ENCODE results near the gene SYT2.
A peak's percentile ranks its signal among the peaks of the same experiment; 100 is the strongest.
"Not testable (repeated sequence)": the region's sequence is repeated elsewhere in the genome, so short reads cannot be mapped to it uniquely, and the experiment has no call there.

SYT2 gene

DNA sequence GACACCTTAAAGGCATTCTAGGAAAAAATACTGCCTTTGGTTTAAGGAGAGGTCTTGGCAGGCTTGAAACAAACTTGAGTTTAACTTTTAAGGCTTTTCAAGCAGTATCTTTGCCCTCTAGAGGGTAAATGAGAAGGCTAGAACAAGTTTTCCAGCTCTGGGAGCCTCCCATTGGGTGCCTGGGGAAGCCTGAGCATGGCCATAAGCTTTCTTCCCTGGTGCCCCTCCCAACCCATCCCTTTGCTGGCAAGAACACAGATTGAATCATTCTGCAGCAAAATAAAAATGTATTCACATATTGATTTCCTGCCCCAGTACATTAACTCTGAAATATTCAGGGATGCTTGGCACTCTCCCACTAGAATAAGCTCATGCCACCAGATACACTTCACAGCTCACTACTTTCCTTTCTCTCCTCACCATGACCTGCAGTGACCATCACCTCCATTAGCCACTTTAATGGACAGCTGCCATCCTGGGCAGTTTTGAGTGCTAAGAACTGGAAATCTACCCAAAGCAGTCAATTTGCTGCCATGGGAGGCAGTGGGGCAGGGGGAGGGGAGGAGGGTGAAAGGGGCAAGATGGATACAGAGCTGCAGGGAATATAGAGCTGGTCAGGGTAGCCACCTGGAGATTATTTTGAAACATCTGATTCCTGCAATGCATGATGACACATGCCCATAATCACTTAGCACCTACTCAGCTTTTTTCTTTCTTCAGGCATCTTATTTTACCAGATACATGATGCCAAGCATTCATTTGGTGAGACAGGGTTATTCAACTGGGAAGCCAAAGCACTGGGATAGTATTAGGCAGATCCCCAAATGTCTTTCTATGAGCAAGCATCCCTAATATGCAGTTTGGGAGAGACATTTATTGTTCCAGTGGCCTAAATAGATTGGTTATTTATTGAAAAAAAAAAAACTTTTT is 140.6 kb downstream of the SYT2 start:
- DNase-seq (ENCODE audit: low read depth in 2 of 2) = no peak

DNA sequence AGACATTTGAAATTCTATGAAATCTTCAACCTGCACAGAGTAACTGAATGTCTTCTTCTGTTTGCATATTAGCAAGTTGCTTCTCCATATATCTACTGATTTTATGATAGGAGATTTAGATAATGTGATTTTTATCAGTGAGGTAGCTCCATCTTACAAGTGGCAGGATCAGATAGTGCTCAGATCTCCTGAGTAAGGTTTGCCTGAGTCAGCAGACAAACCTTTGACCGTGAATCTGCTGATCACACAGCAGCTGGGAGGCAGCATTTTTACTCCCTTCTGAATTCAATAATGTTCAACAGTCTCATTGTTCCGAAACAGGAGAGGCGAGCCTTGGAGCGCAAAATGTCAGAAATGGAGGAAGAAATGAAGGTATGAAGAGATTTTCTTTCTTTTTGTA is 141.4 kb downstream of the SYT2 start:
- no peak for DNase-seq (ENCODE audit: low read depth in 2 of 2)

DNA sequence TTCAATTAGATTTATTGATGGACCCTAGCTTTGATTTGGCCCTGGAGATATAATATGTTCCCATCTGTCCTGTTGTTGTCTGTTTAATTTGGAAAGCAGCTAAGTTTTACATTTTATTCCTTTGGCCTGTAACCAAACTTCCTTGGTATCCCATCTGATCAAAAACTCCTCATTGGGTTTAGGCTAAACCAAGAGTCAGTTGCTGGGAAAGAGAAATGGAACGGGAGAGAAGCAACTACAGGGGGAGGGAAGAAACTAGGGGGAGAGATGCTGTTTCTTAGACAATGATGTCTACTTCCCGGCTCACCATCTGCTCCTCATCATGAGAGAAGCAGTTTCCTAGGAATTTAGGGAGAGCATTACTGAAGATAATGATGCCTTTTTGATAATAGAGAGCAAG is 141.8 kb downstream of the SYT2 start:
- no peak for DNase-seq (ENCODE audit: low read depth in 2 of 2)

DNA sequence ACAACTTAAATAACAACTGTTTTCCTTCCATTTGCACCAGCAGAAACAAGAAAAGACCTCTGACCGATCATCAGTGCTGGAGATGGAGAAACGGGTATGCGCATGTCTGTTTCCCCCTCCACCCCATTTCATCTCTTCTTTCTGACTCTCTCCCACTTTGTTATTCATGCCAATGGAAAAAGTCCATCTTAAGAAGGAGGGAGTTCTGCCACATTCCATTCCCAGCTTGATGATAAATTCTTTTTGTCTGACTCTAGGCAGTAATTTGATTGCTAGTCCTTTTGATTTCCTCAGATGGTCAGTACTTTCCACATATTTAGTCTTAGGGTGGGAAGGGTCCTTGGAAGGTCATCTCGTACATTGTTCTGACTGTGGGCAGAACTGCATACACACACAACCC is 142.5 kb downstream of the SYT2 start:
- DNase-seq (ENCODE audit: low read depth in 2 of 2) = no peak

DNA sequence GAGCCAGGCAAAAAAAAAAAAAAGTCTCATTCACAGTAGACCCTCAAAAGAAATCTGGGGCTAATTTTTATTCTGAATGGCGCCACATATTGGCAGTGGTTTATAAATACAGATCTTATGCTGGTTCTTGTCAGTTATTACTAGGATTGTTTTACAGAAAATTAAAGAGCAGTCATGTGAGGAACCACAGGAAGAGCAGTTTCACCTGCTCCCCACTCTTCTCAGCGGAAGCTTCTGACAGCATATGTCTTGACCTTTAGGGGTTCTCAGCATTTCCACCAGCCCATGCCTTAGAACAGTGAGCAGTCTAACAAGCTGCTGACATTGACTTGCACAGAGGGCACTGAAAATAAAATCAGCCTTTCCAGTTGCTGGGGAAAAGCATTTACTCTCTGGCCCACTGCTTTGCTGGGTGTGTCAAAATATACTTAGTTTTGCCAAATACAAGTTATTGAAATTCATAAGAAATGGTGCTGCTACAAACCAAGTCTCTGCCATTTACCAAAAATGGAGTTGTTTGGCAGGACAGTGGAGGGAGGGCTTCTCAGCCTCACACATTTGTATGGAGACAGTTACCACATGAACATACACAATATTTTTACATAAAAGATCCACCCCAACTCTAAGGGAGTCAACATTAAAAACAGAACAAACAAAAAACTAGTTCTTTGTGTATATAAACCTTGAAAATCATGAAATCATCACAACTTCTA is 144.2 kb downstream of the SYT2 start:
- no peak for DNase-seq (ENCODE audit: low read depth in 2 of 2)

DNA sequence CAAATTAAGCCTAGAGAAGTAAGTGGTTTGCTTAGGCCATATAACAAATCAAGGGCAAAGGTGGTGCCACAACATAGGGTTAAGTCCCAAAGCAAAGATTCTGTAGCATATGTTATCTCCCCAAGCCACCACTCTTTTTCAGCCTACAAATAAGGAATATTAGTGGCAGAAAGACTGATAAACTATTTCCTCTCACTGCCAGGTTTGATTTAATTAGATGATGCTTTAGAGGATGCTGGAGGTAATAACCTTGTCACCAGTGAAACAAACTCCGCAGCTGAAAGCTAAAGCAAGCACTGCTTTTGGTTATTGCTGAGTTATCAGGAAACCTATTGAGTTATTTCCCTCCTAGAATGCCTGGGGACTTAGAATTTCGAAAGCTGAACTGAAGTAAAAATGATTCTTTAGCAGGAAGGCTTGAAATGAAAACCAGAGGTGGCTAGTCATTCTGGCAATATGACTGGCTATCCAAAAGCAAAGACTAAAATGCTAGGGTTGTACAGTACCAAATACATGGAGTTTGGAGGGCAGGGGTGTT is 145.2 kb downstream of the SYT2 start:
- no peak for DNase-seq (ENCODE audit: low read depth in 2 of 2)

DNA sequence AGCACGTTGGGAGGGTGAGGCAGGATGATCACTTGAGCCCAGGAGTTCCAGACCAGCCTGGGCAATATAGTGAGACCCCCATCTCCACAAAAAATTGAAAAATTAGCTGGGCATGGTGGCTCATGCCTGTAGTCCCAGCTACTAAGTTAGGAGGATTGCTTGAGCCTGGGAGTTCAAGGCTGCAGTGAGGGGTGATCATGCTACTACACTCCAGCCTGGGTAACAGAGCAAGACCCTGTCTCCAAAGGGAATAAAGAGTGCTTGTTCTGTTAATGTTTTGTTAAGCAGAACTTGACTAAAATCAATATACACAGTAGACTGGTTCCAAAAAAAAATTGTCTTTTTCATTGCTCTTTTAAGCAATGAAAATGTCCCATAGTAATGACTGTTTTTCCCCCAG is 146.4 kb downstream of the SYT2 start:
- no peak for DNase-seq (ENCODE audit: low read depth in 2 of 2)

DNA sequence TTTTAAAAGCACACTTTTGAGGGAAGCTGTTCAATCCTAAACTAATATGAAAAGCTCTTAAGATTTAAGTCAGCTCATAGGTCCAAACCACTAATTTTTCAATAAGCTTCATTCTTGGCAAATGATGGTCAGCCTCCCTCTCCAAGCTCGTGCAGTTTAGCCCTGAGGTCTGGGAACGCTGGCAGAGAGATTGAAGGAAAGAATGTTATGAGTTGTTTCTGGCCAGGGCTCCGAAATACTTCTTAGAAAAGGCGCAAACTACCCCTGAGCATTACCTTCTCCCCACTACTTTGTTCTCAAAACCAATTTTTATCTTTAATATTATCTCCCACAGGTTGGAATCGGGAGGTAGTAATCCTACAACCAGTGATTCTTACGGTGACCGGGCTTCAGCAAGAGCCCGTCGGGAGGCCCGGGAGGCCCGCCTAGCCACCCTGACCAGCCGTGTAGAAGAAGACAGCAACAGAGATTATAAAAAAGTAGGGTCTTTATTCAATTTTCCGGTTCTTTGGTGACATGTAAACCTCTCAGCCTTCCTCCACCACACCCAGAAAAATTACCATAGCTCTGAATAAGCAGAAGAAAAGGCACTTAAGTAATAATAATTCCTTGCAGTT is 147.7 kb downstream of the SYT2 start:
- no peak for DNase-seq (ENCODE audit: low read depth in 2 of 2)

DNA sequence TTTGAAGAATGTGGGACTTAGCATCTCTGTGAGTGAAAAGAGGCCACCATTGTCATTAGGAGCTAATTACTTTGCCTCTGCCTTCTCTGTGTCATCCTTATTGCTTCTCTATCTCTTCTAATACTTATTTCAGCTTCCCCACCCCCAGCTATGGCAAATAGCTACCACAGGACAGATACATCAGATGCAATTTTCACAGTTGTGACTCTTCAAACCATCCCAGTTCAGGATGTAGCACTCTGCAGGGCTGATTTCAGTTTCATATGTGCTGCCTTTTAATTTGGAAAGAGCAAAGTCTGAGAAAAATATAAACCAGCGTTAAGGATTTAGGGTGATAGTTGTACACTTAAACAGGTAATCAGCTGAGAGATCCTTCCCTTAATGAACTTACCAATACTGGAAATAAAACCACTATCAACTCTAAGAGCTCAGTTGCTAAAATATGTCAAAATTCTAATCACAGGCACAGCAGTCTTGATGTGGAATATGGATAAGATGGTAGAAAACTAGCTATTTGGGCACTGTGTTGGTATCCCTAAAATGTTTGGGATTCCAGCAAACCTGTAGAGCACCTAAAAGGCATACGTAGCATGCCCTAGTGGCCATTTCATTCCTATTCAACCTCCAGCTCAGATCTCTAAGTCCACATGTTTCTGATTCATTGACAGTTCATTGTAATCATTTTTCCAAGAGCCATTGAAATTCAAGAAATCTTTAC is 148.4 kb downstream of the SYT2 start:
- no peak for DNase-seq (ENCODE audit: low read depth in 2 of 2)

DNA sequence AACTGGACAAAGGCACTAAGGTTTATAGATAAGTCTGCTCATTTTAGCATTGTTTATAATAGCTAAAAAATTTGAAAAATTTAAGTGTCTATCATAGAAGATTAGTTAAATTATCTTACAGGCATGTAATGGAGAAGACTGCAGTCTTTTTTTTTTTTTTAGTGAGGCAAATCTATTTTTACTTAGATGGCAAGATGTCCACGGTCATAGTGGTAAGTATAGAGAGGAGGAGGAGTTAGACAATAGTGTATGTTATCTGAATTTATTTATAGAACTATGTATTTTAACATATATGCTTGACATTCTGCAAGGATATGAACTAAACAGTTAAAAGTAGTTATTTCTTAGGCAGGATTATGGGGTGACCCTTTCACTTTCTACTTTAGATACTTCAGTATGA is 149.0 kb downstream of the SYT2 start:
- DNase-seq (ENCODE audit: low read depth in 2 of 2) = no peak

DNA sequence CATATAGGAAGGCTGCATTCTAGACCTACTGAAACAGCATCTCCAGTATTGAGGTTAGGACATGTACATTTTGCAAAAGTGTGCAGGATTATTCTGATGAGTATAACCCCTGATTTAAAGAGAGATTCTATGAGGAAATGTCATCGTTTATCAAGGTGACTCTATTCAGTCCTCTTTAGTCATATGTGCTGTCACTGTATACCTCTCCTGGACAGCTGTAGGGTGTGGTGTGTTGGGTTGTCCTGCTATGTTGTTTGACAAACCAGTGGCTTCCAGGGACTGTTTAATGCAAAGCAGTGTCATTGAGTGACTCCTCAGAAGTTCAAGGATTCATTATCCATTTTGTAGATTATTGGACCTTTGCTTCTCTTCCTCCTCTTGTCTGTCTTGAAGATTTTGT is 152.6 kb downstream of the SYT2 start:
- DNase-seq (ENCODE audit: low read depth in 2 of 2) = not testable (repeated sequence)

DNA sequence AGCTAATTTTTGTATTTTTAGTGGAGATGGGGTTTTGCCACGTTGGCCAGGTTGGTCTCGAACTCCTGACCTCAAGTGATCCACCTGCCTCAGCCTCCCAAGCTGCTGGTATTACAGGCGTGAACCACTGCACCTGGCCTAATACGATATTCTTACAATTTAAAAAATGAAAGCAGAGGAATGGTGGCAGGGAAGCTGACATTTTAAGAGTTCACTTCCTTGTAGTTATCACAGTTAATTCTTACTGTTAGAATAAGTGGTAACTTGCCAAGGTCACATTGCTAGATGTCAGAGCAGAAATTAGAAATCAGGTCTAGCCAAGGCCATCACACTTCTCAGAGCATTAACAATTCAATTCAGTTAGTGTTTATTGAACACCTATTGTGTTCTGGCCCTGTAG is 154.2 kb downstream of the SYT2 start:
- DNase-seq (ENCODE audit: low read depth in 2 of 2) = not testable (repeated sequence)

DNA sequence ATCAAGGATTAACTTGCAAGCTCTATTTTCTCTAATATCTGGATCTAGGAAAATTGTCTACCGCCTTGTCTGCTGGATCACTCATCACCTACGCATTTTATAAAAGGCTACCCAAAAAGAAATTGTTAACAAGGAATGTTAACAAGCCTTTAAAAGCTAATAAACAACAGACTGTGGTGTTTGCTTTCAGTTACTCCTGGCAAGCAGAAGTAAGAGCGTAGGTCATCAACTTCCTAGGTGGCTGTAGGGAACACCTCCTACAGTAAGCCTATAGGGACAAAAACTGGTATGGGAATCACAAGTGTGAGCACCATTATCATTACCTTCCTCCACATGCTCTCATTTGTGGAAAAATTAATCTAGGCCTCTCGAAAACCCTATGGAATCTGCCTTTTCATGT is 155.6 kb downstream of the SYT2 start:
- not testable (repeated sequence) for DNase-seq (ENCODE audit: low read depth in 2 of 2)

DNA sequence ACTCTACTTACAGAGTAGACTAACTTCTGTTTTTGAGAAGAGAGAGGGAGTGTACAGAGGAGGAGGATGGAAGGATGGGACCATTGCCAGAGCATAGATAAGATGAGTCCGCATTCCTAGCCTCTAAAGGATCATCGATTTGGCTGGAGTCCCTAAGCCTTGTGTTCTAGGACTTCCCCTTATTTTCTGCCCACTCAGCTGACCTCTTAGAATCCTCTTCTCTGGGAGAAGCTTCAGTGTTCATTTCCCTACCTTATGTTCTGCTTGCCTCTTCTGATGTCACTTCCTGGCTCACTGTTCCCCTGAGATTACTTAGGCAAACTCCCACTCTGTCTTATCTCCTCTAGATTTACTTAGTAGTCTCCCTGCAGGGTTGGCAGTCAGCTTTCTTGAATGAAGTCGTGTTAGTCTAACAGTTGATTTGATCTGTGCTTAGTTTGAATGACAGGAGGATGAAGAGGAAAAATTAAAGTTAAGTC is 156.7 kb downstream of the SYT2 start:
- DNase-seq (ENCODE audit: low read depth in 2 of 2) = no peak

DNA sequence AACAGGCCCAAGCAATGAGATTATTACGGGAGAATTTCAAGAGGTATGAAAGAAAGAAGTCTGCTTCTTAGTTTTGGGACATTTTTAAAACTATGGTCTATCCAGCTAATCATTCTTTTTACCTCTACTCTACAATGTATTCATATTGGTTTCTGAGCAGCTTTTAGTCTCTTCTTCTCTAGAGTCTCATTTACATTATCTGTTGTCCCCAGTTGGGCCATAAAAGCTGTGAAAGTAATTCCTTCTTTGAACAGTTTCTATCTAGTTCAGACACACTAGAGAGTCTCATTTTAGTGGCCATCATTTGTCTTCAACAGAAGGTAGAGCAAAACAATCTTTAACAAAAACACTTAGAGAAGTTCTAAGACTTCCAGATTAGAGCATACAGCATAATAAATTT is 157.2 kb downstream of the SYT2 start:
- not testable (repeated sequence) for DNase-seq (ENCODE audit: low read depth in 2 of 2)

DNA sequence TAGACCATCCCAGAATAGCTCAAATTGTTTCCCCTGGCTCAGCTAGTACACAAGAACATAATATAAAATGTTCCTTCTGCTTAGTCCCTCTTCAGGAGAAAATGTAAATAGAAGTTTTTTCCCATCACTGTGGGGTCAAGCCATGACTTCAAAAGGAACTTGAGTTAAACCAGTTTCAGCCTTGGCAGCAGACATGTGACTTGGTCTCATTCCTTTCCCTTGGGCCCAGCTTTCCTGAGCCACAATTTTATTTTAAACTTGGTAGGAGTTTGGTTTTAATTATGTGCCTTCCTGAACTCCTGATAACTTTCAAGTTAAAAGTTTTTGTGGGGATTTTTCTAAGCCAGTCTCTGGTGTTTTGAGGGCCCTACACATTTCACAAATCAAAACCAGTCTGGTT is 157.6 kb downstream of the SYT2 start:
- not testable (repeated sequence) for DNase-seq (ENCODE audit: low read depth in 2 of 2)

DNA sequence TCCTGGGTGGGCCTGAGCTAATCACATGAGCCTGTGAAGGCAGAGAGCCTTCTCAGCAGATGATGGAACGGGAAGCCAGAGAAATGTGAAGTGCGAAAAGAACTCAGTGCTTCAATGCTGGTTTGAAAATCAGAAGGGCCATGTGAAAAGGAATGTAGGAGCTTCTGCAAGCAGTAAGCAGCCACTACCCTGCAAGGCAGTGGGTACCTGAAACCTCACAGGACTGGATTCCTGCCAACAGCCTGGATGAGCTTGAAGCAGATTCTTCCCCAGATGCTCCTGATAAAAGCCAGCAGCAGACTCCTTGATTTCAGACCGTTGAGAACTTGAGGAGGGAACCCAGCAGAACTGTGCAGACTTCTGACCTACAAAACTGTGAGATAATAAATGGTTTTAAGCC is 158.6 kb downstream of the SYT2 start:
- peak in 1 of 2 experiments; percentile 21 for DNase-seq (ENCODE audit: low read depth in 2 of 2)

DNA sequence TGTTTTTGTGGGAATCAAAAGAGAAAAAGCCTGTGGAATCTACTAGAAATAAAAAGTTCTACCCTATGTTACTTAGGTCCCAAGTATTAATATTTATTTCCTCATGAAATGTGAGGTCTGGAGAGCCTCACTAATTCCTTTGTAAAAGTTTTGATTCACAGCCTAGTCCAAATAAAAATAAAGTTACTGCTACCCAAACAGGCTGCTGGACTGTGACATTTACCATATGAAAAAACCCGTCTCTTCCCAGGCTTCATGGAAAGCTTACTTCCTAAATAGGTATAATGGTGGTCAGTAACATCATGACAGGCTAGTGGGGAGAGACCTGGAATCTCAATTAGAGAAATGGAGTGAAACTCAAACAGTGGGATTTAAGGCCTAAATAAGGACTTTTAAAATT is 160.2 kb downstream of the SYT2 start:
- DNase-seq (ENCODE audit: low read depth in 2 of 2) = not testable (repeated sequence)

DNA sequence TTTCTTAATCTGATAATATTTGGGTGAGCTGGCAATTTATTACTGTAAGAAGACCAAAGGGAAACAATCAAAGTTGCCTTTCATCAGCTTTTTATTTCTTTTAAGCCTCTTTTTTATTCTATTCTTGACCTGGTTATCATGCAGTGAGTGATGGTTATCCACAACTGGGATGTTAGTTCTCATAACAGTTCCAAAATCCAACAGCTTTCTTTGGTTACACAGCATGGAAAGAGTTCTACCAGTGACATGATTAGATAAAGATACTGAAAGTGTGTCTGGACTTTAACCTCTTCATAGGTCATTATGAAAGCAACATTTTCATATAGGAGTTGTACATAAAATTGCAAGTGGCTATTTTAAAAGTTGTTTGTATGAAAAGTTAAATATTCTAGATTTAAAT is 163.0 kb downstream of the SYT2 start:
- DNase-seq (ENCODE audit: low read depth in 2 of 2) = no peak

DNA sequence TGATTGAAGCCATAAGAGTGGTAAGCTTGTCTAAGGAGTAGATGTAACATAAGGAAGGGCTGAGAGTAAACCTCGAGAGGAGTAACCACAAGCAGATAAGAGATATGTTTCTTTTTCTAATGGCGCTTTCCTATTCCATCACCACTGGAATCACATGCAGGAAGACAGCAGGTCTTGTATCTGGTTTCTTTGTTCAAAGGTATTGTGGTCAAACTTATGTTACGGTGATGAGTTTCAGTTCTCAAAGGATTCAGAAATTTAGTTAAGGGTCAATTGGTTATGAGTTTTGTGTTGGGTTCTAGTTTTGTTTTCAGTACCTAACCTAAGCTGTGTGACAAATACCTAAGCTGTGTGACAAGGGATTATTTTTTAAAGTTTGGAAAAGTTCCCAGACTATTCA is 163.5 kb downstream of the SYT2 start:
- not testable (repeated sequence) for DNase-seq (ENCODE audit: low read depth in 2 of 2)

DNA sequence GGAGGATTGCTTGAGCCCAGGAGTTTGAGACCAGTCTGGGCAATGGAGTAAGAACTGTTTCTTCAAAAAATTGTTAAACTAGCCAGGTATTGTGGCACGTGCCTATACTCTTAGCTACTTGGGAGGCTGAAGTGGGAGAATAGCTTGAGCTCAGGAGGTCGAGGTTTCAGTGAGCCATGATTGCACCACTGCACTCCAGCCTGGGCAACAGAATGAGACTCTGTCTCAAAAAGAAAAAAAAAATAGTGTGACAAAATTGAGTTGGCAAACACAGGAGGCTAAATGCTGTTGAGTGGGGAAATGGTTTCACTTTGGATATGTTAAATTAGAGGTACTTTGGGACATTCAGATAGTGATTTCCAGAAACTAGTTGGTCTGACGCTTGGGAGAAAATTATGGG is 163.9 kb downstream of the SYT2 start:
- not testable (repeated sequence) for DNase-seq (ENCODE audit: low read depth in 2 of 2)
